Tibial nerve (tissue), 3 donors: Measurements from ENCODE around the gene ZFYVE26.

Experiments used
- POLR2A ChIP-seq, 2 donors: fragments of 450-650 bp; IDR thresholded peaks; one replicate each; pipeline ENCODE4 v1.6.1; 2017; ENCODE audit warnings: antibody characterized with exemption in 2 of 2, mild to moderate bottlenecking in 2 of 2, moderate library complexity in 2 of 2
- TF ChIP-seq, protein P1 (sequence below), 5 experiments: fragments of 200-600 bp in 3 of 5; fragments of 450-650 bp in 2 of 5; sonication (generic) in 3 of 5; IDR thresholded peaks; one replicate each; pipeline ENCODE4 v1.5.1; 2016 to 2019; ENCODE audit warnings: antibody characterized with exemption in 5 of 5, mild to moderate bottlenecking in 3 of 5, moderate library complexity in 2 of 5

DNA sequence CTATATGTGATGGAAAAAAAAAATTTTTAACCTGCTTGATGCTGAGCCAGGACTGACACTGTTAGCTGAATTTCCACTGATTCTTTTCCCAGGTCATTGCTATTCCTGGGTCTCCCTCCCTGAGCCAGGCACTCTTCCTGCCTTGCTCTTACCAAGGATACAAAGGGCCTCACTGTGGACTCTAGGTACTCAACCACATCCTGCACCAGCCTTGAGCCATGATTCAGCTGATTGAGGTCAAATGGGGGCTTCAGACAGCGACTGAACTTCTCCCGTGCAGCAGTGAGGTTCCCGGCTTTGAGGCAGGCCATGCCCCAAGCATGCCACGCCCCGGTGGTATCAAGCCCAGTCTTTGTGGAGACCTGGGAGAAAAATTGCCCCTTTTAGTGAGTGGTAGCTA is 54.3 kb downstream of the ZFYVE26 start:
- TF ChIP-seq, protein P1, sequence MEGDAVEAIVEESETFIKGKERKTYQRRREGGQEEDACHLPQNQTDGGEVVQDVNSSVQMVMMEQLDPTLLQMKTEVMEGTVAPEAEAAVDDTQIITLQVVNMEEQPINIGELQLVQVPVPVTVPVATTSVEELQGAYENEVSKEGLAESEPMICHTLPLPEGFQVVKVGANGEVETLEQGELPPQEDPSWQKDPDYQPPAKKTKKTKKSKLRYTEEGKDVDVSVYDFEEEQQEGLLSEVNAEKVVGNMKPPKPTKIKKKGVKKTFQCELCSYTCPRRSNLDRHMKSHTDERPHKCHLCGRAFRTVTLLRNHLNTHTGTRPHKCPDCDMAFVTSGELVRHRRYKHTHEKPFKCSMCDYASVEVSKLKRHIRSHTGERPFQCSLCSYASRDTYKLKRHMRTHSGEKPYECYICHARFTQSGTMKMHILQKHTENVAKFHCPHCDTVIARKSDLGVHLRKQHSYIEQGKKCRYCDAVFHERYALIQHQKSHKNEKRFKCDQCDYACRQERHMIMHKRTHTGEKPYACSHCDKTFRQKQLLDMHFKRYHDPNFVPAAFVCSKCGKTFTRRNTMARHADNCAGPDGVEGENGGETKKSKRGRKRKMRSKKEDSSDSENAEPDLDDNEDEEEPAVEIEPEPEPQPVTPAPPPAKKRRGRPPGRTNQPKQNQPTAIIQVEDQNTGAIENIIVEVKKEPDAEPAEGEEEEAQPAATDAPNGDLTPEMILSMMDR (IDR thresholded peaks at IDR 0.05) = no peak
- no peak for TF ChIP-seq POLR2A (IDR thresholded peaks at IDR 0.05)
